OCI-LY1 (cell line): ENCODE results near the gene ALX1.

Experiments used
- EZH2 ChIP-seq: fragments of 200-600 bp; sonication (generic), shearing (Covaris generic); IDR thresholded peaks from 2 replicates; pipeline ENCODE4 v1.8.0; 2017; ENCODE audit warnings: borderline replicate concordance, mixed run types, mild to moderate bottlenecking, antibody characterized with exemption, low read length, moderate library complexity, mixed read lengths
- TF ChIP-seq, protein P1 (sequence below): fragments of 200-600 bp; sonication (generic), shearing (Covaris generic); IDR thresholded peaks from 2 replicates; pipeline ENCODE4 v1.5.1; 2017; ENCODE audit warnings: mild to moderate bottlenecking, antibody characterized with exemption, low read length, moderate library complexity, mixed read lengths

DNA sequence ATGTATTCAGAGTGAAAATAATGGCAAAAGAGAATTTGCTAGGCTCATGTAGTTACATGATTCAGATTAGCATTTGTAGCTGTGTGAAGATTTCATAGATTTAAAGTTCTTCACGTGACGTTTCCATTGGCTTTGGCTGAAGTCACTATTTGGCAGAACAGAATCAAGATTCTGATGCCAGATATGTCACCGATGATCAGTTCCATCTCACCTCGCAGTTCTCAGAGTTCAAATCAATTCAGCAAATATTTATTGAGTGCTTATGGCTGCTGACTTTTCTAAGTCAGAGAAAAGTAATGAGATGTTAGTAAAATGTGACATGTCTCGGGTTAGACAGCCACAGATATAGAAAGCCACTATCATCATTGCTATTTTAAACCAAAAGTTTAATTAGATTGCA is 28.4 kb downstream of the ALX1 start:
- TF ChIP-seq, protein P1, sequence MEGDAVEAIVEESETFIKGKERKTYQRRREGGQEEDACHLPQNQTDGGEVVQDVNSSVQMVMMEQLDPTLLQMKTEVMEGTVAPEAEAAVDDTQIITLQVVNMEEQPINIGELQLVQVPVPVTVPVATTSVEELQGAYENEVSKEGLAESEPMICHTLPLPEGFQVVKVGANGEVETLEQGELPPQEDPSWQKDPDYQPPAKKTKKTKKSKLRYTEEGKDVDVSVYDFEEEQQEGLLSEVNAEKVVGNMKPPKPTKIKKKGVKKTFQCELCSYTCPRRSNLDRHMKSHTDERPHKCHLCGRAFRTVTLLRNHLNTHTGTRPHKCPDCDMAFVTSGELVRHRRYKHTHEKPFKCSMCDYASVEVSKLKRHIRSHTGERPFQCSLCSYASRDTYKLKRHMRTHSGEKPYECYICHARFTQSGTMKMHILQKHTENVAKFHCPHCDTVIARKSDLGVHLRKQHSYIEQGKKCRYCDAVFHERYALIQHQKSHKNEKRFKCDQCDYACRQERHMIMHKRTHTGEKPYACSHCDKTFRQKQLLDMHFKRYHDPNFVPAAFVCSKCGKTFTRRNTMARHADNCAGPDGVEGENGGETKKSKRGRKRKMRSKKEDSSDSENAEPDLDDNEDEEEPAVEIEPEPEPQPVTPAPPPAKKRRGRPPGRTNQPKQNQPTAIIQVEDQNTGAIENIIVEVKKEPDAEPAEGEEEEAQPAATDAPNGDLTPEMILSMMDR: no peak
- TF ChIP-seq EZH2: no peak
